ENCODE data around the gene ARIH2. TPM values are rescaled to one million over a fixed set of nuclear protein-coding genes. Genes with fewer than 3 reads are reported as not detected.

The ARIH2 gene
- total and polyA plus RNA-seq, 9 of the 15 experiments (the other 6 are each of a cell fraction or from before 2014, with no cell fraction given): 27.0 to 120 (median 108) TPM

DNA sequence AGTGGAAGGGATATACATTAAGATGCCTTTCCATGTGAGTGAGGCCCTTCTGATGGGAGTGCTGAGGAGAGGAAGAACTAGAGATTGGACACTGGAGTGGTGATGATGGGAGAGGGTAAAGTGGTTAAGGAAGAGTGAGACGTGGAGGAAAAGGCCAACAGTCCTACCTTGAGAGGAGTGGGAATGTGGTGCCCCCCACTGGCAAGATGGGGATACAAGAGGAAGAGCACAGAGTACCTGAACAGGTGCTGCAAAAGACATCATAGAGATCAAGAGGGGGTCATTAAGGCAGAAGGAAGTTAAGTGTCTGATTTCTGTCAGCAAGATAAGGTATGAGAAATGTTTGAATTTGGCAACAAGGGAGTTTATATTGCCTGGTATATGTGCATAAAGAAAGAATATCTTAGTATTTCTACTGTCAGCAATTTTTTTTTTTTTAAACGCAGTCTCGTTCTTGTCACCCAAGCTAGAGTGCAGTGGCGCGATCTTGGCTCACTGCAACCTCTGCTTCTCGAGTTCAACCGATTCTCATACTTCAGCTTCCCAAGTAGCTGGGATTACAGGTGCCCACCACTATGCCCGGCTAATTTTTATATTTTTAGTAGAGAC is 34.0 kb downstream of the ARIH2 start (continued):
- TF ChIP-seq, protein P1, sequence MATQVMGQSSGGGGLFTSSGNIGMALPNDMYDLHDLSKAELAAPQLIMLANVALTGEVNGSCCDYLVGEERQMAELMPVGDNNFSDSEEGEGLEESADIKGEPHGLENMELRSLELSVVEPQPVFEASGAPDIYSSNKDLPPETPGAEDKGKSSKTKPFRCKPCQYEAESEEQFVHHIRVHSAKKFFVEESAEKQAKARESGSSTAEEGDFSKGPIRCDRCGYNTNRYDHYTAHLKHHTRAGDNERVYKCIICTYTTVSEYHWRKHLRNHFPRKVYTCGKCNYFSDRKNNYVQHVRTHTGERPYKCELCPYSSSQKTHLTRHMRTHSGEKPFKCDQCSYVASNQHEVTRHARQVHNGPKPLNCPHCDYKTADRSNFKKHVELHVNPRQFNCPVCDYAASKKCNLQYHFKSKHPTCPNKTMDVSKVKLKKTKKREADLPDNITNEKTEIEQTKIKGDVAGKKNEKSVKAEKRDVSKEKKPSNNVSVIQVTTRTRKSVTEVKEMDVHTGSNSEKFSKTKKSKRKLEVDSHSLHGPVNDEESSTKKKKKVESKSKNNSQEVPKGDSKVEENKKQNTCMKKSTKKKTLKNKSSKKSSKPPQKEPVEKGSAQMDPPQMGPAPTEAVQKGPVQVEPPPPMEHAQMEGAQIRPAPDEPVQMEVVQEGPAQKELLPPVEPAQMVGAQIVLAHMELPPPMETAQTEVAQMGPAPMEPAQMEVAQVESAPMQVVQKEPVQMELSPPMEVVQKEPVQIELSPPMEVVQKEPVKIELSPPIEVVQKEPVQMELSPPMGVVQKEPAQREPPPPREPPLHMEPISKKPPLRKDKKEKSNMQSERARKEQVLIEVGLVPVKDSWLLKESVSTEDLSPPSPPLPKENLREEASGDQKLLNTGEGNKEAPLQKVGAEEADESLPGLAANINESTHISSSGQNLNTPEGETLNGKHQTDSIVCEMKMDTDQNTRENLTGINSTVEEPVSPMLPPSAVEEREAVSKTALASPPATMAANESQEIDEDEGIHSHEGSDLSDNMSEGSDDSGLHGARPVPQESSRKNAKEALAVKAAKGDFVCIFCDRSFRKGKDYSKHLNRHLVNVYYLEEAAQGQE (IDR thresholded peaks at IDR 0.05; ENCODE audit: borderline replicate concordance): peak; percentile 24; the same call in 1 of the 2 replicates
- TF ChIP-seq, protein P1 (CRISPR knock-in tag; IDR thresholded peaks at IDR 0.05; ENCODE audit: low read depth): no peak
- peak in 1 of 2 experiments; percentile 41; a peak in 2 of 4 replicates for TF ChIP-seq RAD21 (CRISPR knock-in tag; conservative IDR thresholded peaks at IDR 0.05 in 1 of 2, IDR thresholded peaks at IDR 0.05 in 1 of 2)
- TF ChIP-seq PURB (CRISPR knock-in tag; IDR thresholded peaks at IDR 0.05; ENCODE audit: low read depth): no peak
- TF ChIP-seq C11orf30 (IDR thresholded peaks at IDR 0.05; ENCODE audit: low read depth): peak; percentile 52; the same call in 1 of the 2 replicates
- TF ChIP-seq ZNF239 (CRISPR knock-in tag; IDR thresholded peaks at IDR 0.05): no peak
- no peak for TF ChIP-seq HMGN3 (IDR thresholded peaks at IDR 0.05; ENCODE audit: borderline replicate concordance, extremely low read depth, insufficient read length, low read depth, low read length)
- no peak for TF ChIP-seq SREBF2 (CRISPR knock-in tag; IDR thresholded peaks at IDR 0.05)
- TF ChIP-seq, protein P2, sequence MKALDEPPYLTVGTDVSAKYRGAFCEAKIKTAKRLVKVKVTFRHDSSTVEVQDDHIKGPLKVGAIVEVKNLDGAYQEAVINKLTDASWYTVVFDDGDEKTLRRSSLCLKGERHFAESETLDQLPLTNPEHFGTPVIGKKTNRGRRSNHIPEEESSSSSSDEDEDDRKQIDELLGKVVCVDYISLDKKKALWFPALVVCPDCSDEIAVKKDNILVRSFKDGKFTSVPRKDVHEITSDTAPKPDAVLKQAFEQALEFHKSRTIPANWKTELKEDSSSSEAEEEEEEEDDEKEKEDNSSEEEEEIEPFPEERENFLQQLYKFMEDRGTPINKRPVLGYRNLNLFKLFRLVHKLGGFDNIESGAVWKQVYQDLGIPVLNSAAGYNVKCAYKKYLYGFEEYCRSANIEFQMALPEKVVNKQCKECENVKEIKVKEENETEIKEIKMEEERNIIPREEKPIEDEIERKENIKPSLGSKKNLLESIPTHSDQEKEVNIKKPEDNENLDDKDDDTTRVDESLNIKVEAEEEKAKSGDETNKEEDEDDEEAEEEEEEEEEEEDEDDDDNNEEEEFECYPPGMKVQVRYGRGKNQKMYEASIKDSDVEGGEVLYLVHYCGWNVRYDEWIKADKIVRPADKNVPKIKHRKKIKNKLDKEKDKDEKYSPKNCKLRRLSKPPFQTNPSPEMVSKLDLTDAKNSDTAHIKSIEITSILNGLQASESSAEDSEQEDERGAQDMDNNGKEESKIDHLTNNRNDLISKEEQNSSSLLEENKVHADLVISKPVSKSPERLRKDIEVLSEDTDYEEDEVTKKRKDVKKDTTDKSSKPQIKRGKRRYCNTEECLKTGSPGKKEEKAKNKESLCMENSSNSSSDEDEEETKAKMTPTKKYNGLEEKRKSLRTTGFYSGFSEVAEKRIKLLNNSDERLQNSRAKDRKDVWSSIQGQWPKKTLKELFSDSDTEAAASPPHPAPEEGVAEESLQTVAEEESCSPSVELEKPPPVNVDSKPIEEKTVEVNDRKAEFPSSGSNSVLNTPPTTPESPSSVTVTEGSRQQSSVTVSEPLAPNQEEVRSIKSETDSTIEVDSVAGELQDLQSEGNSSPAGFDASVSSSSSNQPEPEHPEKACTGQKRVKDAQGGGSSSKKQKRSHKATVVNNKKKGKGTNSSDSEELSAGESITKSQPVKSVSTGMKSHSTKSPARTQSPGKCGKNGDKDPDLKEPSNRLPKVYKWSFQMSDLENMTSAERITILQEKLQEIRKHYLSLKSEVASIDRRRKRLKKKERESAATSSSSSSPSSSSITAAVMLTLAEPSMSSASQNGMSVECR (CRISPR knock-in tag; IDR thresholded peaks at IDR 0.05): no peak
- TF ChIP-seq ZNF780A (CRISPR knock-in tag; IDR thresholded peaks at IDR 0.05): no peak
- no peak for TF ChIP-seq ZEB2 (IDR thresholded peaks at IDR 0.05)
- no peak for TF ChIP-seq TBL1XR1 (IDR thresholded peaks at IDR 0.05; ENCODE audit: low read length in 2 of 2)
- TF ChIP-seq ZNF766 (CRISPR knock-in tag; conservative IDR thresholded peaks at IDR 0.05): no peak
- TF ChIP-seq SMARCB1 (IDR thresholded peaks at IDR 0.05; ENCODE audit: insufficient read length, low read depth): no peak
- TF ChIP-seq ATF1 (CRISPR knock-in tag; IDR thresholded peaks at IDR 0.05): no peak
- no peak for TF ChIP-seq ATF1 (tag; IDR thresholded peaks at IDR 0.05)
